ENCODE measurements around the gene CCHCR1. TPM values are rescaled to one million over a fixed set of nuclear protein-coding genes. Genes with fewer than 3 reads are reported as not detected.

The CCHCR1 gene
- total and polyA plus RNA-seq, 2 experiments from 2014 or later: 19.8 to 46.7 TPM

DNA sequence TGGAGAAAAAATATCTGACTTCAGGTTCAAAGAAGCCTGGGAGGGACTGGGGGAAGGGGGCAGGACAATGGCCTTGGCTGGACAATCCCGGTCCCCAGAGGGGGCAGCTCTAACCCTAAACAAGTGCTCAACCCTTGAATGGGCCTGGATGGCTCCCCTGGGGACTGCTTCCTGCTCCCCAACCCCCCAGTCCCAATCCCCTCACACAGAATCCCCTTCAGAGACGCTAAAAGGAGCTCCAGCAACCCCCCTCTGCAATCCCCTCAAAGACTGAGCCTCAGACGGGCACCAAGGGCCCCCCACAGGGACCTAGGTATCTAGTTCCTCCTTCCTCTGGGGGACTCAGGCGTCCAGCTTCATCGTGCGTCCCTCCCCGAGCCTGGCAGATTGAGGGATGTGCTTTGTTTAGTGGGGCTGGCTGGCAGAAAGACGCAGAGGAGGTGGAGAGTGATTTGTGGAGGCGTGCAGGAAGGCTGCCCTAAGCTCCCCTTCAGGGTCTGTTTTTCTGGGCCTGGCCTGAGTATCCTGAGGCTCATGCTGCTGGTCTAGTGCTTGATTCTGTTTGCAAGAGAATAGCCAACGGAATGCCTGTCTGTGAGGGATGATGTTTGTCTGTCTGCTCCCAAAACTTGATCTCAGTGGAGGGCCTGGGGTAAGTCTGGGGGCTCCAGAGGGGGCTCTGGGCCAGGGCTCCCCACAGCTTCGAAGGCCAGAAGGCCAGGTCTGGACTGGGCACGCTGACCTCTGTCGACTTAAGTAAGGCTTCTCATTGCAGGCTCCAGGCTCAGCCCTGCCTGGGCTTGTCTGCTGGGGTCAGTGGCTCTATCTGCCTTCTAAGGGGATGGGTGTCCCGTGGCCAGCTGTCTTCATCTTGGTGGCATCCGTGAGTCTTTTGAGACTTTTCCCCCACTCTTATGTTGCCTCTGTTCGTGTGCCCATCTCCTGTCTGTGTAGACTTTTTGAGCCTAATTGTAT lies 14.6 kb upstream of the CCHCR1 start:
- Histone ChIP-seq H3K36me3 (ENCODE audit: insufficient read depth) (0 out of 2 replicates have a peak, but pooled peaks cover 8% of the 10 kb centered on the region), H2AFZ (no peak overlapping the region), H4K20me1 (replicated peaks; ENCODE audit: insufficient read depth) (peaks cover 31% of the 10 kb centered on the region), H3K4me2 (peak overlapping the region; percentile 100), H3K9me2 (ENCODE audit: insufficient read depth) (no peaks in the 10 kb centered on the region), H3F3A (replicated peaks; ENCODE audit: low read depth) (peaks cover 24% of the 10 kb centered on the region), H3K79me2 (replicated peaks; ENCODE audit: insufficient read depth) (peaks cover 59% of the 10 kb centered on the region), H3K27ac (ENCODE audit: low read depth) (peak overlapping the region; percentile 100), H3K4me1 (ENCODE audit: insufficient read depth) (peaks cover 49% of the 10 kb centered on the region), H3K4me3 (peak overlapping the region; percentile 100), H3K27me3 (ENCODE audit: insufficient read depth) (no peaks in the 10 kb centered on the region)
- TF ChIP-seq, protein P1, sequence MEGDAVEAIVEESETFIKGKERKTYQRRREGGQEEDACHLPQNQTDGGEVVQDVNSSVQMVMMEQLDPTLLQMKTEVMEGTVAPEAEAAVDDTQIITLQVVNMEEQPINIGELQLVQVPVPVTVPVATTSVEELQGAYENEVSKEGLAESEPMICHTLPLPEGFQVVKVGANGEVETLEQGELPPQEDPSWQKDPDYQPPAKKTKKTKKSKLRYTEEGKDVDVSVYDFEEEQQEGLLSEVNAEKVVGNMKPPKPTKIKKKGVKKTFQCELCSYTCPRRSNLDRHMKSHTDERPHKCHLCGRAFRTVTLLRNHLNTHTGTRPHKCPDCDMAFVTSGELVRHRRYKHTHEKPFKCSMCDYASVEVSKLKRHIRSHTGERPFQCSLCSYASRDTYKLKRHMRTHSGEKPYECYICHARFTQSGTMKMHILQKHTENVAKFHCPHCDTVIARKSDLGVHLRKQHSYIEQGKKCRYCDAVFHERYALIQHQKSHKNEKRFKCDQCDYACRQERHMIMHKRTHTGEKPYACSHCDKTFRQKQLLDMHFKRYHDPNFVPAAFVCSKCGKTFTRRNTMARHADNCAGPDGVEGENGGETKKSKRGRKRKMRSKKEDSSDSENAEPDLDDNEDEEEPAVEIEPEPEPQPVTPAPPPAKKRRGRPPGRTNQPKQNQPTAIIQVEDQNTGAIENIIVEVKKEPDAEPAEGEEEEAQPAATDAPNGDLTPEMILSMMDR (conservative IDR thresholded peaks at IDR 0.05; ENCODE audit: low read depth in 2 of 2): no peak
- TF ChIP-seq EZH2phosphoT487 (IDR thresholded peaks at IDR 0.05; ENCODE audit: unreplicated experiment): no peak
- TF ChIP-seq STAT1 (IDR thresholded peaks at IDR 0.05; ENCODE audit: unreplicated experiment): no peak
- peak; percentile 41; the same call in 1 of the 2 replicates for TF ChIP-seq POLR2AphosphoS5 (IDR thresholded peaks at IDR 0.05; ENCODE audit: low read depth)
- TF ChIP-seq, protein P2, sequence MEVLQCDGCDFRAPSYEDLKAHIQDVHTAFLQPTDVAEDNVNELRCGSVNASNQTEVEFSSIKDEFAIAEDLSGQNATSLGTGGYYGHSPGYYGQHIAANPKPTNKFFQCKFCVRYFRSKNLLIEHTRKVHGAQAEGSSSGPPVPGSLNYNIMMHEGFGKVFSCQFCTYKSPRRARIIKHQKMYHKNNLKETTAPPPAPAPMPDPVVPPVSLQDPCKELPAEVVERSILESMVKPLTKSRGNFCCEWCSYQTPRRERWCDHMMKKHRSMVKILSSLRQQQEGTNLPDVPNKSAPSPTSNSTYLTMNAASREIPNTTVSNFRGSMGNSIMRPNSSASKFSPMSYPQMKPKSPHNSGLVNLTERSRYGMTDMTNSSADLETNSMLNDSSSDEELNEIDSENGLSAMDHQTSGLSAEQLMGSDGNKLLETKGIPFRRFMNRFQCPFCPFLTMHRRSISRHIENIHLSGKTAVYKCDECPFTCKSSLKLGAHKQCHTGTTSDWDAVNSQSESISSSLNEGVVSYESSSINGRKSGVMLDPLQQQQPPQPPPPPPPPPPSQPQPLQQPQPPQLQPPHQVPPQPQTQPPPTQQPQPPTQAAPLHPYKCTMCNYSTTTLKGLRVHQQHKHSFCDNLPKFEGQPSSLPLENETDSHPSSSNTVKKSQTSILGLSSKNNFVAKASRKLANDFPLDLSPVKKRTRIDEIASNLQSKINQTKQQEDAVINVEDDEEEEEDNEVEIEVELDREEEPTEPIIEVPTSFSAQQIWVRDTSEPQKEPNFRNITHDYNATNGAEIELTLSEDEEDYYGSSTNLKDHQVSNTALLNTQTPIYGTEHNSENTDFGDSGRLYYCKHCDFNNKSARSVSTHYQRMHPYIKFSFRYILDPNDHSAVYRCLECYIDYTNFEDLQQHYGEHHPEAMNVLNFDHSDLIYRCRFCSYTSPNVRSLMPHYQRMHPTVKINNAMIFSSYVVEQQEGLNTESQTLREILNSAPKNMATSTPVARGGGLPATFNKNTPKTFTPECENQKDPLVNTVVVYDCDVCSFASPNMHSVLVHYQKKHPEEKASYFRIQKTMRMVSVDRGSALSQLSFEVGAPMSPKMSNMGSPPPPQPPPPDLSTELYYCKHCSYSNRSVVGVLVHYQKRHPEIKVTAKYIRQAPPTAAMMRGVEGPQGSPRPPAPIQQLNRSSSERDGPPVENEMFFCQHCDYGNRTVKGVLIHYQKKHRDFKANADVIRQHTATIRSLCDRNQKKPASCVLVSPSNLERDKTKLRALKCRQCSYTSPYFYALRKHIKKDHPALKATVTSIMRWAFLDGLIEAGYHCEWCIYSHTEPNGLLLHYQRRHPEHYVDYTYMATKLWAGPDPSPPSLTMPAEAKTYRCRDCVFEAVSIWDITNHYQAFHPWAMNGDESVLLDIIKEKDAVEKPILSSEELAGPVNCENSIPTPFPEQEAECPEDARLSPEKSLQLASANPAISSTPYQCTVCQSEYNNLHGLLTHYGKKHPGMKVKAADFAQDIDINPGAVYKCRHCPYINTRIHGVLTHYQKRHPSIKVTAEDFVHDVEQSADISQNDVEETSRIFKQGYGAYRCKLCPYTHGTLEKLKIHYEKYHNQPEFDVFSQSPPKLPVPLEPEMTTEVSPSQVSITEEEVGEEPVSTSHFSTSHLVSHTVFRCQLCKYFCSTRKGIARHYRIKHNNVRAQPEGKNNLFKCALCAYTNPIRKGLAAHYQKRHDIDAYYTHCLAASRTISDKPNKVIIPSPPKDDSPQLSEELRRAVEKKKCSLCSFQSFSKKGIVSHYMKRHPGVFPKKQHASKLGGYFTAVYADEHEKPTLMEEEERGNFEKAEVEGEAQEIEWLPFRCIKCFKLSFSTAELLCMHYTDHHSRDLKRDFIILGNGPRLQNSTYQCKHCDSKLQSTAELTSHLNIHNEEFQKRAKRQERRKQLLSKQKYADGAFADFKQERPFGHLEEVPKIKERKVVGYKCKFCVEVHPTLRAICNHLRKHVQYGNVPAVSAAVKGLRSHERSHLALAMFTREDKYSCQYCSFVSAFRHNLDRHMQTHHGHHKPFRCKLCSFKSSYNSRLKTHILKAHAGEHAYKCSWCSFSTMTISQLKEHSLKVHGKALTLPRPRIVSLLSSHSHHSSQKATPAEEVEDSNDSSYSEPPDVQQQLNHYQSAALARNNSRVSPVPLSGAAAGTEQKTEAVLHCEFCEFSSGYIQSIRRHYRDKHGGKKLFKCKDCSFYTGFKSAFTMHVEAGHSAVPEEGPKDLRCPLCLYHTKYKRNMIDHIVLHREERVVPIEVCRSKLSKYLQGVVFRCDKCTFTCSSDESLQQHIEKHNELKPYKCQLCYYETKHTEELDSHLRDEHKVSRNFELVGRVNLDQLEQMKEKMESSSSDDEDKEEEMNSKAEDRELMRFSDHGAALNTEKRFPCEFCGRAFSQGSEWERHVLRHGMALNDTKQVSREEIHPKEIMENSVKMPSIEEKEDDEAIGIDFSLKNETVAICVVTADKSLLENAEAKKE (CRISPR knock-in tag; IDR thresholded peaks at IDR 0.05): peak; percentile 41; the same call in 1 of the 2 replicates
- no peak for TF ChIP-seq EZH2 (IDR thresholded peaks at IDR 0.05; ENCODE audit: low read depth, unreplicated experiment)
- TF ChIP-seq, protein P3, sequence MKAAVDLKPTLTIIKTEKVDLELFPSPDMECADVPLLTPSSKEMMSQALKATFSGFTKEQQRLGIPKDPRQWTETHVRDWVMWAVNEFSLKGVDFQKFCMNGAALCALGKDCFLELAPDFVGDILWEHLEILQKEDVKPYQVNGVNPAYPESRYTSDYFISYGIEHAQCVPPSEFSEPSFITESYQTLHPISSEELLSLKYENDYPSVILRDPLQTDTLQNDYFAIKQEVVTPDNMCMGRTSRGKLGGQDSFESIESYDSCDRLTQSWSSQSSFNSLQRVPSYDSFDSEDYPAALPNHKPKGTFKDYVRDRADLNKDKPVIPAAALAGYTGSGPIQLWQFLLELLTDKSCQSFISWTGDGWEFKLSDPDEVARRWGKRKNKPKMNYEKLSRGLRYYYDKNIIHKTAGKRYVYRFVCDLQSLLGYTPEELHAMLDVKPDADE (IDR thresholded peaks at IDR 0.05): peak; percentile 93
- no peak for TF ChIP-seq ZNF114 (CRISPR knock-in tag; IDR thresholded peaks at IDR 0.05)
- TF ChIP-seq NANOG (IDR thresholded peaks at IDR 0.05; ENCODE audit: borderline replicate concordance): peak; percentile 100
- peak; percentile 60 for TF ChIP-seq CREB1 (CRISPR knock-in tag; IDR thresholded peaks at IDR 0.05; ENCODE audit: low read depth)
- TF ChIP-seq, protein P4, sequence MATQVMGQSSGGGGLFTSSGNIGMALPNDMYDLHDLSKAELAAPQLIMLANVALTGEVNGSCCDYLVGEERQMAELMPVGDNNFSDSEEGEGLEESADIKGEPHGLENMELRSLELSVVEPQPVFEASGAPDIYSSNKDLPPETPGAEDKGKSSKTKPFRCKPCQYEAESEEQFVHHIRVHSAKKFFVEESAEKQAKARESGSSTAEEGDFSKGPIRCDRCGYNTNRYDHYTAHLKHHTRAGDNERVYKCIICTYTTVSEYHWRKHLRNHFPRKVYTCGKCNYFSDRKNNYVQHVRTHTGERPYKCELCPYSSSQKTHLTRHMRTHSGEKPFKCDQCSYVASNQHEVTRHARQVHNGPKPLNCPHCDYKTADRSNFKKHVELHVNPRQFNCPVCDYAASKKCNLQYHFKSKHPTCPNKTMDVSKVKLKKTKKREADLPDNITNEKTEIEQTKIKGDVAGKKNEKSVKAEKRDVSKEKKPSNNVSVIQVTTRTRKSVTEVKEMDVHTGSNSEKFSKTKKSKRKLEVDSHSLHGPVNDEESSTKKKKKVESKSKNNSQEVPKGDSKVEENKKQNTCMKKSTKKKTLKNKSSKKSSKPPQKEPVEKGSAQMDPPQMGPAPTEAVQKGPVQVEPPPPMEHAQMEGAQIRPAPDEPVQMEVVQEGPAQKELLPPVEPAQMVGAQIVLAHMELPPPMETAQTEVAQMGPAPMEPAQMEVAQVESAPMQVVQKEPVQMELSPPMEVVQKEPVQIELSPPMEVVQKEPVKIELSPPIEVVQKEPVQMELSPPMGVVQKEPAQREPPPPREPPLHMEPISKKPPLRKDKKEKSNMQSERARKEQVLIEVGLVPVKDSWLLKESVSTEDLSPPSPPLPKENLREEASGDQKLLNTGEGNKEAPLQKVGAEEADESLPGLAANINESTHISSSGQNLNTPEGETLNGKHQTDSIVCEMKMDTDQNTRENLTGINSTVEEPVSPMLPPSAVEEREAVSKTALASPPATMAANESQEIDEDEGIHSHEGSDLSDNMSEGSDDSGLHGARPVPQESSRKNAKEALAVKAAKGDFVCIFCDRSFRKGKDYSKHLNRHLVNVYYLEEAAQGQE (IDR thresholded peaks at IDR 0.05; ENCODE audit: unreplicated experiment): no peak
- no peak for TF ChIP-seq JUNB (IDR thresholded peaks at IDR 0.05; ENCODE audit: unreplicated experiment)
- H3K27ac Mint-ChIP-seq: peak overlapping the region; percentile 97
- H3K36me3 Mint-ChIP-seq (ENCODE audit: low read depth): peaks cover 33% of the 10 kb centered on the region
- peaks cover 36% of the 10 kb centered on the region for H3K27me3 Mint-ChIP-seq (ENCODE audit: insufficient read depth, low read depth, poor library complexity)
- ATAC-seq: peak; percentile 63
- H3K4me3 Mint-ChIP-seq: peak overlapping the region; percentile 86
- peaks cover 48% of the 10 kb centered on the region for H3K4me1 Mint-ChIP-seq
- DNase-seq (ENCODE audit: low spot score): peak; percentile 95
- H3K9me3 Mint-ChIP-seq: no peaks in the 10 kb centered on the region; the same call in 2 of the 3 replicates
